Endothelial cell of umbilical vein (primary cell): ENCODE measurements around the gene ACOT11. TPM values are rescaled to one million over a fixed set of nuclear protein-coding genes. Genes with fewer than 3 reads are reported as not detected.

Source experiments
- BruUV-seq: library from RNA; stranded (reverse); fragments of 400-500 nt; replicated peaks from 2 replicates; lab custom pipeline; 2021; lab: Mats Ljungman, UMichigan
- CTCF ChIA-PET: fragments of 300-600, 350-600 bp; sonication (Branson Sonifier 250); formaldehyde crosslinking; loops from one replicate; lab custom pipeline; 2021; ENCODE audit warnings: antibody characterized with exemption, inconsistent platforms; lab: Charles Lee
- POLR2A ChIA-PET: fragments of 300-600, 350-600 bp; sonication (Branson Sonifier 250); formaldehyde crosslinking; loops from one replicate; lab custom pipeline; 2021; ENCODE audit warnings: antibody characterized with exemption, inconsistent platforms; lab: Charles Lee
- DNase-seq: peaks from one replicate; pipeline ENCODE4 v3.0.0-alpha.2; 2011; ENCODE audit warnings: low read depth, low spot score
- FAIRE-seq: peaks from 2 replicates; lab custom pipeline; 2011; peaks lifted over from hg19 to GRCh38; lab: Jason Lieb, UNC
- H2AFZ ChIP-seq: 2 replicates; pipeline ENCODE4 v1.6.0; 2012; ENCODE audit warnings: low read depth, low read length, control low read depth, inconsistent platforms
- H3K27ac ChIP-seq: 2 replicates; pipeline ENCODE4 v1.5.1; 2011; ENCODE audit warnings: low read depth, mild to moderate bottlenecking, control low read depth, low read length, moderate library complexity; ENCODE audit not compliant: insufficient read depth
- H3K27me3 ChIP-seq, 2 experiments: 2 replicates each; pipeline versions ENCODE4 v1.6.0 to v1.6.1; 2011; ENCODE audit warnings: low read length in 2 of 2, mixed read lengths in 1 of 2; ENCODE audit not compliant: control insufficient read depth in 2 of 2, insufficient read depth in 2 of 2
- H3K36me3 ChIP-seq, 2 experiments: 2 replicates in 1 of 2; 3 replicates in 1 of 2; pipeline ENCODE4 v1.5.1; 2011; ENCODE audit warnings: low read length in 2 of 2, mild to moderate bottlenecking in 1 of 2, moderate library complexity in 1 of 2; ENCODE audit not compliant: control insufficient read depth in 2 of 2, insufficient read depth in 2 of 2; ENCODE audit errors: extremely low read depth in 1 of 2
- H3K4me1 ChIP-seq: 3 replicates; pipeline ENCODE4 v1.5.1; 2011; ENCODE audit warnings: mild to moderate bottlenecking, low read length; ENCODE audit not compliant: control insufficient read depth, insufficient read depth; ENCODE audit errors: extremely low read depth
- H3K4me2 ChIP-seq: 2 replicates; pipeline ENCODE4 v1.6.1; 2011; ENCODE audit warnings: low read length, control low read depth, mixed read lengths; ENCODE audit not compliant: insufficient read depth
- H3K4me3 ChIP-seq, 3 experiments: fragments of 200-600 bp in 1 of 3; sonication (generic), shearing (Covaris generic) in 1 of 3; replicated peaks in 1 of 3; 2 replicates each; pipeline ENCODE4 v1.5.1; 2011 to 2016; ENCODE audit warnings: control low read depth in 3 of 3, low read length in 3 of 3, mild to moderate bottlenecking in 2 of 3, inconsistent platforms in 1 of 3, low read depth in 1 of 3, moderate library complexity in 1 of 3; ENCODE audit not compliant: insufficient read depth in 1 of 3
- H3K79me2 ChIP-seq: 2 replicates; pipeline ENCODE4 v1.6.0; 2012; ENCODE audit warnings: low read length, inconsistent platforms; ENCODE audit not compliant: control insufficient read depth, insufficient read depth
- H3K9ac ChIP-seq: replicated peaks from 2 replicates; pipeline ENCODE3; 2011; ENCODE audit warnings: low read length, control low read depth; ENCODE audit not compliant: insufficient read depth; ENCODE audit errors: extremely low read depth
- H3K9me1 ChIP-seq: replicated peaks from 3 replicates; pipeline ENCODE4 v1.6.0; 2011; ENCODE audit warnings: mild to moderate bottlenecking, low read length; ENCODE audit not compliant: control insufficient read depth, insufficient read depth; ENCODE audit errors: extremely low read depth
- H3K9me3 ChIP-seq: replicated peaks from 2 replicates; pipeline ENCODE4 v1.5.1; 2012; ENCODE audit warnings: low read length, inconsistent platforms; ENCODE audit not compliant: control insufficient read depth, insufficient read depth
- H4K20me1 ChIP-seq: replicated peaks from 2 replicates; pipeline ENCODE3; 2011; ENCODE audit warnings: mild to moderate bottlenecking, low read length; ENCODE audit not compliant: control insufficient read depth, insufficient read depth; ENCODE audit errors: extremely low read depth
- EZH2 ChIP-seq: IDR thresholded peaks from 2 replicates; pipeline ENCODE4 v1.6.1; 2012; ENCODE audit warnings: borderline replicate concordance, low read depth, mild to moderate bottlenecking, moderate library complexity, low read length, inconsistent platforms; ENCODE audit not compliant: severe bottlenecking
- FOS ChIP-seq: IDR thresholded peaks from 2 replicates; pipeline ENCODE4 v1.6.1; 2011; ENCODE audit warnings: mild to moderate bottlenecking, low read length, moderate library complexity, borderline replicate concordance; ENCODE audit not compliant: insufficient read depth
- GATA2 ChIP-seq: IDR thresholded peaks from 2 replicates; pipeline ENCODE4 v1.7.0; 2011; ENCODE audit warnings: low read depth, mild to moderate bottlenecking, moderate library complexity, mixed read lengths, low read length; ENCODE audit not compliant: insufficient read length, insufficient read depth
- JUN ChIP-seq: IDR thresholded peaks from 2 replicates; pipeline ENCODE4 v1.6.1; 2011; ENCODE audit warnings: borderline replicate concordance, low read depth; ENCODE audit not compliant: insufficient read length, insufficient read depth
- MYC ChIP-seq: IDR thresholded peaks from one replicate; pipeline ENCODE4 v1.6.1; 2011; ENCODE audit warnings: mild to moderate bottlenecking, low read depth, low read length
- POLR2A ChIP-seq: IDR thresholded peaks from 2 replicates; pipeline ENCODE4 v1.6.1; 2012; ENCODE audit warnings: low read depth, mild to moderate bottlenecking, control low read depth, low read length
- POLR2AphosphoS5 ChIP-seq: IDR thresholded peaks from 2 replicates; pipeline ENCODE4 v1.6.1; 2012; ENCODE audit warnings: low read depth, mild to moderate bottlenecking, control low read depth, low read length, moderate library complexity; ENCODE audit not compliant: insufficient read depth
- dilution Hi-C: fragments of 300-500 bp; cut with MboI; formaldehyde crosslinking; loops from one replicate; pipeline ENCODE4 v1.15.0; 2019; ENCODE audit warnings: low sequenced_read_pairs; ENCODE audit not compliant: extremely low pct_ligation_motif_present
- intact Hi-C: fragments of 100-400 bp; cut with micrococcal nuclease; formaldehyde crosslinking; loops from one replicate; pipeline ENCODE4 v1.10.0; 2022
- polyA plus RNA-seq, 4 experiments: library from polyadenylated mRNA; depleted of rRNA in 3 of 4; stranded (reverse) in 3 of 4; unstranded in 1 of 4; fragments of >200 nt; gene quantifications; 2 replicates each; pipeline versions ENCODE4 v1.2.1 to v1.2.3, GENCODE V29; 2011 to 2012; ENCODE audit warnings: missing spikeins in 1 of 4
- total RNA-seq: library from RNA; stranded (reverse); gene quantifications from 2 replicates; pipeline ENCODE4 v1.2.3, GENCODE V29; 2021
- TF ChIP-seq, protein P1 (sequence below), 2 donors: IDR thresholded peaks; 1 replicate in 1 of 2; 2 replicates in 1 of 2; pipeline ENCODE4 v1.5.1; 2011; ENCODE audit warnings: low read length in 2 of 2, mild to moderate bottlenecking in 2 of 2, moderate library complexity in 2 of 2, control low read depth in 1 of 2, inconsistent platforms in 1 of 2, low read depth in 1 of 2; ENCODE audit not compliant: insufficient read depth in 1 of 2; ENCODE audit errors: extremely low read depth in 1 of 2
- TF ChIP-seq, protein P2 (sequence below): IDR thresholded peaks from 2 replicates; pipeline ENCODE4 v1.6.1; 2011; ENCODE audit not compliant: insufficient read depth, insufficient read length

The ACOT11 gene
- total and polyA plus RNA-seq, 2 donors (not counting 3 experiments of a cell fraction or from before 2014, with no cell fraction given), result 4.5 to 5.4 TPM

DNA sequence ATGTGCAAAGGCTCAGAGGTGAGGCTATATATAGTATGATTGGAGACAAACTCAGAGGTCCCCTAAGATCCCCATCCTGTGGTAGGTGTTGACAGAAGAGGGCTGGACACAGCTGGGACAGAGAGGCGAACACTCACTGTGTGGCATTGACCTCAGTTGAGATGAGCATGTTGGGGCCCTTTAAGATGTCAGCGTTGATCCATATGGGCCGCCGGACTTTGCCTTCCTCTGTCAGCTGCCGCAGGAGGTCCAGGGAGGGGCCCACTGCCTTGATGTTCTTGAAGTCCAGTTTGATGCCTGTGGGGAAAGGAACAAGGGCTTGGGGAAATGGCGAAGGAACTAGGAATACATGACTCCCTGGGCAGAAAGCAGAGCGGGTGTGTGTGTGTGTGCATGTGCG is 66.5 kb downstream of the ACOT11 start:
- FAIRE-seq, result no peak
- intact Hi-C loops (no loop called here), dilution Hi-C loops (no loop called here)
- Histone ChIP-seq H3K36me3 (no peaks in the 10 kb centered on the region), H3K4me2 (no peak overlapping the region), H3K9ac (no peak overlapping the region), H3K9me1 (no peaks in the 10 kb centered on the region), H3K9me3 (no peaks in the 10 kb centered on the region), H3K4me3 (no peak overlapping the region), H3K27me3 (peaks cover 3% of the 10 kb centered on the region in 2 experiments), H3K79me2 (no peaks in the 10 kb centered on the region), H3K27ac (no peak overlapping the region), H2AFZ (no peak overlapping the region), H3K4me1 (no peaks in the 10 kb centered on the region), H4K20me1 (no peaks in the 10 kb centered on the region)
- TF ChIP-seq JUN (no peak), POLR2AphosphoS5 (no peak), GATA2 (no peak), FOS (no peak), MYC (no peak), EZH2 (no peak), POLR2A (no peak)
- TF ChIP-seq, protein P1, sequence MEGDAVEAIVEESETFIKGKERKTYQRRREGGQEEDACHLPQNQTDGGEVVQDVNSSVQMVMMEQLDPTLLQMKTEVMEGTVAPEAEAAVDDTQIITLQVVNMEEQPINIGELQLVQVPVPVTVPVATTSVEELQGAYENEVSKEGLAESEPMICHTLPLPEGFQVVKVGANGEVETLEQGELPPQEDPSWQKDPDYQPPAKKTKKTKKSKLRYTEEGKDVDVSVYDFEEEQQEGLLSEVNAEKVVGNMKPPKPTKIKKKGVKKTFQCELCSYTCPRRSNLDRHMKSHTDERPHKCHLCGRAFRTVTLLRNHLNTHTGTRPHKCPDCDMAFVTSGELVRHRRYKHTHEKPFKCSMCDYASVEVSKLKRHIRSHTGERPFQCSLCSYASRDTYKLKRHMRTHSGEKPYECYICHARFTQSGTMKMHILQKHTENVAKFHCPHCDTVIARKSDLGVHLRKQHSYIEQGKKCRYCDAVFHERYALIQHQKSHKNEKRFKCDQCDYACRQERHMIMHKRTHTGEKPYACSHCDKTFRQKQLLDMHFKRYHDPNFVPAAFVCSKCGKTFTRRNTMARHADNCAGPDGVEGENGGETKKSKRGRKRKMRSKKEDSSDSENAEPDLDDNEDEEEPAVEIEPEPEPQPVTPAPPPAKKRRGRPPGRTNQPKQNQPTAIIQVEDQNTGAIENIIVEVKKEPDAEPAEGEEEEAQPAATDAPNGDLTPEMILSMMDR (IDR thresholded peaks at IDR 0.05; ENCODE audit: extremely low read depth in 1 of 2, insufficient read depth in 1 of 2, low read depth in 1 of 2, low read length in 2 of 2), result no peak
- TF ChIP-seq, protein P2, sequence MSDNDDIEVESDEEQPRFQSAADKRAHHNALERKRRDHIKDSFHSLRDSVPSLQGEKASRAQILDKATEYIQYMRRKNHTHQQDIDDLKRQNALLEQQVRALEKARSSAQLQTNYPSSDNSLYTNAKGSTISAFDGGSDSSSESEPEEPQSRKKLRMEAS, result no peak
- POLR2A ChIA-PET, result no interaction called here
- no peak for DNase-seq
- no TSS peak for BruUV-seq
- CTCF ChIA-PET, result no interaction called here
